Skeletal muscle tissue (tissue), 1 donor: ENCODE measurements around the gene RBFA. TPM values are rescaled to one million over a fixed set of nuclear protein-coding genes. Genes with fewer than 3 reads are reported as not detected.

Experiments
- total RNA-seq: library from RNA; depleted of rRNA; stranded (reverse); fragments of >200 nt; gene quantifications from one replicate; pipeline ENCODE4 v1.2.3, GENCODE V29; 2014

RBFA gene
- total RNA-seq, 1 donor from 2014 or later = 30.8 TPM

Other genes with a start within 250 kb of the RBFA start
- 0.52 TPM for gene KCNG2, start 236.5 kb upstream of the RBFA start, total RNA-seq
- 20.4 TPM for gene SLC66A2, start 82.8 kb upstream of the RBFA start, total RNA-seq
- 2.1 TPM for gene HSBP1L1, start 69.8 kb upstream of the RBFA start, total RNA-seq
- 30.8 TPM for gene TXNL4A, start 45.9 kb upstream of the RBFA start, total RNA-seq
- 8.4 TPM for gene ADNP2, start 74.8 kb downstream of the RBFA start, total RNA-seq
- gene PARD6G, start 213.1 kb downstream of the RBFA start, total RNA-seq = 3.7 TPM